ENCODE data around the gene MARK2. TPM values are rescaled to one million over a fixed set of nuclear protein-coding genes. Genes with fewer than 3 reads are reported as not detected.

The MARK2 gene
- polyA plus RNA-seq, 3 donors: 32.4 to 55.7 (median 33.3) TPM

GRCh38 chr11:63938479-63939396, 99.8 kb downstream of the MARK2 start, which contains the start of gene NAA40:
NAA40 (plus strand) TSS chr11:63939002; CDS start chr11:63939097, 95 bp downstream.
- no peaks in the 10 kb centered on the region for H3K9me3 ChIP-seq (replicated peaks in 1 of 2; ENCODE audit: control insufficient read depth in 1 of 2, insufficient read depth in 1 of 2, low read length in 2 of 2)
- peak within 1 kb of the TSS; percentile 91 for H2AFZ ChIP-seq (ENCODE audit: insufficient read depth, low read depth, low read length, poor library complexity, severe bottlenecking)
- peak; percentile 79 to 87 (median 85) for DNase-seq
- Mint-ChIP-seq H3K27me3 (ENCODE audit: low read depth in 3 of 3) (peaks cover 6 to 13% (median 12%) of the 10 kb centered on the region in 3 donors), H3K4me1 (peaks cover 35% of the 10 kb centered on the region), H3K4me3 (peak within 1 kb of the TSS; percentile 87 to 95), H3K27ac (peak within 1 kb of the TSS; percentile 42 to 88 (median 69)), H3K9me3 (no peaks in the 10 kb centered on the region), H3K36me3 (no peaks in the 10 kb centered on the region)
- TF ChIP-seq CTCF (IDR thresholded peaks at IDR 0.05): no peak
- H3K4me2 ChIP-seq (replicated peaks; ENCODE audit: extremely low read depth, low read length, poor library complexity, severe bottlenecking): peak within 1 kb of the TSS; percentile 100
- intact Hi-C loops (cut with micrococcal nuclease): loop anchor here in 1 of 2 donors (2.0 kb wide), 1 partner anchor 98 kb away; no protein-coding TSS in a partner anchor
- H3K27ac ChIP-seq (ENCODE audit: low read depth in 1 of 2, low read length in 2 of 2): peak within 1 kb of the TSS in 1 of 2 donors; percentile 67
- 0% methylated on average over 53 of the region's 92 CpGs for WGBS (ENCODE audit: insufficient coverage)
- H4K20me1 ChIP-seq (ENCODE audit: insufficient read depth, low read length): no peaks in the 10 kb centered on the region
- peaks cover 35 to 36% of the 10 kb centered on the region in 2 donors for H3K4me1 ChIP-seq (ENCODE audit: control insufficient read depth in 1 of 2, insufficient read depth in 2 of 2, low read length in 2 of 2)
- H3K36me3 ChIP-seq (replicated peaks in 1 of 2; ENCODE audit: control insufficient read depth in 1 of 2, insufficient read depth in 2 of 2, low read length in 2 of 2): no peaks in the 10 kb centered on the region
- H3K79me2 ChIP-seq (ENCODE audit: insufficient read depth, low read length): peaks cover 30% of the 10 kb centered on the region
- H3K4me3 ChIP-seq (replicated peaks in 1 of 3; ENCODE audit: low read depth in 2 of 3, low read length in 3 of 3): peak within 1 kb of the TSS; percentile 54 to 90 (median 71)
- H3K27me3 ChIP-seq (ENCODE audit: control insufficient read depth in 2 of 2, insufficient read depth in 2 of 2, low read length in 2 of 2): no peaks in the 10 kb centered on the region
- H3K9ac ChIP-seq (ENCODE audit: insufficient read depth, low read length, poor library complexity, severe bottlenecking): peak within 1 kb of the TSS; percentile 70

GRCh38 chr11:63939397-63939891, 100.5 kb downstream of the MARK2 start:
- Mint-ChIP-seq H3K27ac (peak overlapping the region in 6 of 7 donors; percentile 42 to 88 (median 74)), H3K9me3 (no peaks in the 10 kb centered on the region), H3K4me1 (peaks cover 35% of the 10 kb centered on the region), H3K36me3 (no peaks in the 10 kb centered on the region), H3K4me3 (peak overlapping the region; percentile 87 to 95), H3K27me3 (ENCODE audit: low read depth in 3 of 3) (peaks cover 6 to 13% (median 12%) of the 10 kb centered on the region in 3 donors)
- Histone ChIP-seq H3K4me2 (replicated peaks; ENCODE audit: extremely low read depth, low read length, poor library complexity, severe bottlenecking) (peak overlapping the region; percentile 100), H3K36me3 (replicated peaks in 1 of 2; ENCODE audit: control insufficient read depth in 1 of 2, insufficient read depth in 2 of 2, low read length in 2 of 2) (no peaks in the 10 kb centered on the region), H3K4me3 (replicated peaks in 1 of 3; ENCODE audit: low read depth in 2 of 3, low read length in 3 of 3) (peak overlapping the region; percentile 54 to 90 (median 71)), H3K27me3 (ENCODE audit: control insufficient read depth in 2 of 2, insufficient read depth in 2 of 2, low read length in 2 of 2) (no peaks in the 10 kb centered on the region), H3K27ac (ENCODE audit: low read depth in 1 of 2, low read length in 2 of 2) (peak overlapping the region in 1 of 2 donors; percentile 67), H3K9ac (ENCODE audit: insufficient read depth, low read length, poor library complexity, severe bottlenecking) (peak overlapping the region; percentile 70), H3K79me2 (ENCODE audit: insufficient read depth, low read length) (peaks cover 37% of the 10 kb centered on the region), H3K4me1 (ENCODE audit: control insufficient read depth in 1 of 2, insufficient read depth in 2 of 2, low read length in 2 of 2) (peaks cover 35 to 36% of the 10 kb centered on the region in 2 donors), H2AFZ (ENCODE audit: insufficient read depth, low read depth, low read length, poor library complexity, severe bottlenecking) (peak overlapping the region; percentile 82), H3K9me3 (replicated peaks in 1 of 2; ENCODE audit: control insufficient read depth in 1 of 2, insufficient read depth in 1 of 2, low read length in 2 of 2) (no peaks in the 10 kb centered on the region), H4K20me1 (ENCODE audit: insufficient read depth, low read length) (no peaks in the 10 kb centered on the region)
- DNase-seq: peak in 2 of 3 donors; percentile 14 to 22
- TF ChIP-seq CTCF (IDR thresholded peaks at IDR 0.05): no peak
- 0% methylated on average over 17 of the region's 26 CpGs for WGBS (ENCODE audit: insufficient coverage)
- intact Hi-C loops (cut with micrococcal nuclease): loop anchor here in 1 of 2 donors (2.0 kb wide), 1 partner anchor 99 kb away; no protein-coding TSS in a partner anchor

Data from CD14-positive monocyte (primary cell).